NCI-H748 treated with DMSO at 0.1 percent for 48 hours (cell line): Measurements from ENCODE around the gene MMP14.
"Not testable (repeated sequence)": the region's sequence is repeated elsewhere in the genome, so short reads cannot be mapped to it uniquely, and the experiment has no call there.

Experiments used
- DNase-seq: peaks from one replicate; lab custom pipeline; 2025; lab: John Stamatoyannopoulos, UW

MMP14 gene

DNA sequence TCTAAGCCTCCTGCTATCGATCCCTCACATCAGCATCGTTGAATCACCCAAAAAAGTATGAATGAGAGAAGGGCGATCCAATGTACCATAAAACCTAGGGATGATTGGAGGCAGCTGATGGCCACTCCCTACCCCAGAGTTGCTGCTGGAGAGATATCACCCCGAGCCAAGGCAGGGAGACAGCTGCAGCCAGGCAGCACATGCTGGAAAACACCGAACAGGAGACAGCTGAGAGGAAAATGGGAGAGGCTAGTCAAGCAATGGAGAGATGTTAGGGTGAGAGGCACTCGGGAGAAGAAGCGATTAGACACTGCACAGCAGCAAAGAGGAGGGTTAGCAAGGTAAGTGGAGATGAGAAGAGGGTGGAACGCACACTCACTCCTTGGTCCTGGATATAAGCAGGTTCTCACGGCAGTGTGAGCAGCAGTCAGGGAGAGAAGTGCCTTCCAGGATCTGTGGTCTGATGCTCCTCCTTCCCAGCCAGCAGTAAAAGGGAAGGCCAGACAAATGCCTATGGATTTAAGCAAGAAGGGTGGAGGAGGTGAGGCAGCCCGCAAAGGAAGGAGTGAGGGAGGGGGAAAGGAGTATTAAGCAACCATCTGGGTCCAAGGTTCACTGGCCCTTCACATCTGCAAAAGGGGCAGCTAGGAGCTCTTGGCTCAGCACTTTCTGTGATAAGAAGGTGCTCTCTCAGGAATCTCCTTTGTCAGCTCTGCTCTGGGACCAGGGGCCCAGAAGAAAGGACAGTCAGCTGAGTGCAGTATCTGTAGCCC, 21.3 kb upstream of the MMP14 start, which contains the start of gene SLC7A7:
TSS of gene SLC7A7 (minus strand) at position 495 of the 773 bp plus-strand sequence. CDS start 2,037 bp downstream, outside the sequence.
- DNase-seq: no peak

DNA sequence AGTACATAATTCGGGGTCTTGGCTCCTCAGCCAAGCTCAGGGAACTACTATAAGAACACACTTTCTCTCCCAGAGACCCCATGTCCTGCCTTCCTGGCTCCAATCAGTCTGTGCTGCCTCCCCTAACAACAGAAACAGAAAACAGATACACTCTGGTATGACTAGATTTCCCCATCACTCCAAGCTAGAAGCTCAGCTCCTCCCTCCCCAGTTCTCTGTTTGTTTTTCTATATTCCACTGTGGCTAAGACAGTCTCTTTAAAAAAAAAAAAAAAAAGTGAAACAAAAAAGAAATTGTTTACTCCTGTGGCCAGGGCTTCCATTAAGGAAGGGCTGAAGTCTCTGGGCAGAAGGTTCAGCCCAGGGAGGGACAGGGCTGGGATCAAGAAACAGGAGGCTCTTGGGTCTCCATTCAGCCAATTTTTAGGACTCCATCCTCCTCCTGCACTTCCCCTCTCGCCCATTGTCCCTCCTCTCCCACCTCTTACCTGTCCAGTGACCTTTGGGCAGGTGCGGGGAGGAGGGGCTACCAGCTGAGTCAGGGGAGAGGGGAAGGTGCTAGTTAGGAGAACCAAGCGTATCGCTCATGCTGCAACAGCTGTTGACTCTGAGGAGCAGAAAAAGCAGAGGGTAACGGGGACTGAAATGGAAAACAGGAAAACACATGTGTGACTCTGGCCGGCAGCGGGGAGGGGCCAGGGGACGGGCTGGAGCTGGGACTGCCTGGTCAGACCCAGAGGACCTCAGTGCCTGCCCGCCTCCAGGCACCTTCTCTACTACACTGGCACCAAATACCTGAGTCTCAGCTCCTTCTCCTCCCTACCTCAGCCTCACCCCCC, 17.0 kb upstream of the MMP14 start:
- DNase-seq: no peak

DNA sequence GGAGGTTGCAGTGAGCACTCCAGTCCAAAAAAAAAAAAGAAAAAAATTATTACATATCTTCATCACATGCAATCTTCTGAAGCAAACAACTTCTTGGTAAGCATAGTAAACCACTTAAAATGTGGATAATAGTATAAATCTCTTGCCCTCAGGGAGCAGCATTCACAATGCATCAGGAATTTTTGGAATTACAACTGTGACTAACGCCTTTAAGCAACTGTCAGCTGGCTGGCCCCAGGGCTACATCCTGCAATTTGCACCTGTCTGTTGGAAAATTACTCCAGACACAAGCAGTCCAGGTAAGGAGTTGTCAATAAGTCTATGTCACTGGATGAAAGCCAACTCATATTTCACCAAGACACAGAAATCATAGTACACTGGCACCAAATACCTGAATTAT, 15.7 kb upstream of the MMP14 start:
- DNase-seq: no peak

DNA sequence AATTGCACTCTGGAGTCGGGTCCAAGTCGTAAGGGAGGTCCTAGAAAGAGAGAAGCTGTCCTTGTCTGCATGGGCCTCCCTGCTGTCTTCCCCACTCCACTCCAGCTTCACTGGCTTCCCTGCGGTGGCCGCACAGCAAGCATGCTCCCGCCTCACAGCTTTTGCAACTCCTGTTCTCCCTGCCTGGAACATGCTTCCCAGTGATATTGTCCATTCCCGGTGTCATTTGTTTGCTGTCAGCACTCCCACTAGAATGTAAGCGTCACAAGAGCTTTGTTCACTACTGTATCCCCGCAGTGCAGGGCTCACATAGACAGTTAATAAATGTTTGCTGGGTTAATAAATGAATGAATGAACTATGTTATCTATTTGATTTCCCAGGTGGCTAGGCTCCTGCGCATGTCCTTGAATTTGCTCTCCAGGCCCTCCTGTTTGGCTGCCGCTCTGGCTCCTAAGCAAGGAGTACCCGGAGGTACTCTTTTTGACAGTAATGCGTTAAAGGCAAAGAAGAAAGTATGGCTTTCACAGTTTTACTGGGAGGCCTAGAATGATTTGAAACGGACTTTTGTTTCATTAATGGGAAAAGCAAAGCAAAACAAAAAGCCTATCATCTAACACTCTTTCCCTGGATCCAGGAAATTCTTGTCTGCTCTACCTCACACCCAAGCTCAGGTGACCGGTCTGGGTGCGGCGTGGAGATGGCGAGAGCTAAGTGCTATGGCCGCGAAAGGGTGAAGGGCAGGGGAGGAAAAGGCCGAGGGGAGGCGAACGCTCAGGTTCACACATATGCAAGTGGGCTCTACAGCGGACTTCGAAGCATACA, 15.0 kb upstream of the MMP14 start:
- no peak for DNase-seq

DNA sequence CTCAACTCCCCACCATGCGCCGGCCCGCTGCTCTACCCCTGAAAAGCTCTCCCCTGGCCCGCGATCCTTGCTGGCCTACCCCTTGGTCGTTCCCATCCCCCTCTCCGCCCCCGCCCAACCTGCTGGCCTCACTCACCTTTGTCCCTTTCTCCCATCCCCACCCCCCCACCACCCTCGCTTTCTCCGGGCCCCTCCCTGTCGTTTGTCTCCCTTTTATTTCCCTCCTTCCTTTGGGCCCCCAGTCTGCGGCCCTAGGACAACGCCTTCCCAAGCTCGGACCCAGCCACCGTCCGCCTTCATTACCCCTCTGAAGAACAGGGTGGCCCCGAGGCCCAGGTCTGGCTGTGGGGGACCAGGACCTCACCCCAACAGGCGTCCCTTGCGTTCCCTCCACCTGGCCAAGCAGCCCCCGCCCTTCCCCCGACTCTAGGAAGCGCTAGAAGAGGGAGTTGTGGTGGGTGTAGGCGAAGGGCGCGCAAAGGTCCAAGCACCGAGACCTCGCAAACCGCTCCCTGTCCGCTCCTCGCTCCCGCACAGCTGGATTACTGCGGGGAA, 14.3 kb upstream of the MMP14 start:
- no peak for DNase-seq

DNA sequence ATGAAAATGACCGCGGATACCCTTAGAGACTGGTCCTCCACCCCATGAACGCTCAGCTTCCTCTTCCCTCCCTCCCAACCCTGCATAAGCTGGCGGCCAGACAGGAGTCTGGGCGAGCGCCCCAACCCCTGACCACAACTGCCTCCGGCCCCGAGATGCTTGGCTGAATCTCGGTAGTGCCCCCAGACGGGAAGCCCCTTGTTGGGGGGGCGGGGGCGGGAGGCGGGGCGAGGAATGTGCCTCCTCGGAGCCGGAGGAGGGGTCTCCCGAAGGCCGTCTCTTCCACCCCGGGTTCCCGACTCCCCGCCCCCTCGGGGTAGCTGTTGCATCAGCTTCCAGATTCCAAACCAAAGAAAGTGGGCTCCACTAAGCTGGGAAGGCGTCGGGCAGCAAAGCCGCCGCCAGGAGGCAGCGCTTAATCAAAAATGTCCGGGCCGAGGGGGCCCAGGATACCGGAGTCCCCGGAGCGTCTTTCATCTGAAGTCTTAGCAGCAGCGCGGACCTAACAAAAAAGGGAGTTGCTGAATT, 13.8 kb upstream of the MMP14 start:
- no peak for DNase-seq

DNA sequence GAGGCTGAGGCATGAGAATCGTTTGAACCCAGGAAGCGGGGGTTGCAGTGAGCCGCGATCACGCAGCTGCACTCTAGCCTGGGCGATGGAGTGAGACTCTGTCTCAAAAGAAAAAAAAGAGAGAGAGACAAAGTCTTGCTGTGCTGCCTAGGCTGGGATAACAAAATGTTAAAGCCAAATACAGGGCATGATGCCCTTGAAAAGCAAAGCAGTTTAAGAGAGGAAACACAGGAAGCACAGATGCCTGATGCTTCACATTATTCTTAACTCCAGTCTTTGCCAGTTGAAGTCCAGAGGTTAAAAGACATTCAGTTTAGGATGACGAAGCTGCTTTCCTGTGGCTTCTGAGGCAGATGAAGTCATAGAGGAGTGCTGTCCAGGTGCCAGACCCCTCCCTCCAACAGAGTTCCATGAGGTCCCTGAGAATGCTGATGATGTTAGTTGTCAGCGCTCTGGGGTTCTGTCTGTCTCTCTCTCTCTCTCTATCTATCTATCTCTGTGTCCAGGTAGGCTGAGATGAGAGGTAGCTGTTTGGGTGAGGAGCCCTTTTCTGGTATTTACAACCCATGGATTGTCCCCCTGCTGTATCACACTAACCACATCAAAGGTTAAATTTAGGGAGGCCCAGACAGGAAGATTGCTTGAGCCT, 11.6 kb upstream of the MMP14 start:
- DNase-seq: no peak

DNA sequence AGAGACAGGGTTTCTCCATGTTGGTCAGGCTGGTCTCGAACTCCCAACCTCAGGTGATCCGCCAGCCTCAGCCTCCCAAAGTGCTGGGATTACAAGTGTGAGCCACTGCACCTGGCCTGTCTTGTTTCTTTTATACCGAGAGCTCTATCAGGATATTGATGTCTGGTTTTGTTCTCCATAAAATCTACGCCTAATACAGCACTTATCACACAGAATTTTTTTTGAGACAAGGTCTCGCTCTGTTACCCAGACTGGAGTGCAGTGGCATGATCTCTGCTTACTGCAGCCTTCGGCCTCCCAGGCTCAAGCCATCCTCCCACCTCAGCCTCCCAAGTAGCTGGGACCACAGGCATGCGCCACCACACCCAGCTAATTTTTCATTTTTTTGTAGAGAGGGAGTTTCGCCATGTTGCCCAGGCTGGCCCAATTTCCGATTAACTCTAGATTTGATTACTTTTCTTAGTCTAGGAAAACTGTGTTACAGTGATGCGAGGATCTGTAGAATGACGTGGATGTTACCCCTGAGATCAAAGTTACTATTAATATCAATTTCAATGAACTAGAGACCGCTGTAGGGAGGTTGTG, 7.2 kb upstream of the MMP14 start:
- DNase-seq: not testable (repeated sequence)

DNA sequence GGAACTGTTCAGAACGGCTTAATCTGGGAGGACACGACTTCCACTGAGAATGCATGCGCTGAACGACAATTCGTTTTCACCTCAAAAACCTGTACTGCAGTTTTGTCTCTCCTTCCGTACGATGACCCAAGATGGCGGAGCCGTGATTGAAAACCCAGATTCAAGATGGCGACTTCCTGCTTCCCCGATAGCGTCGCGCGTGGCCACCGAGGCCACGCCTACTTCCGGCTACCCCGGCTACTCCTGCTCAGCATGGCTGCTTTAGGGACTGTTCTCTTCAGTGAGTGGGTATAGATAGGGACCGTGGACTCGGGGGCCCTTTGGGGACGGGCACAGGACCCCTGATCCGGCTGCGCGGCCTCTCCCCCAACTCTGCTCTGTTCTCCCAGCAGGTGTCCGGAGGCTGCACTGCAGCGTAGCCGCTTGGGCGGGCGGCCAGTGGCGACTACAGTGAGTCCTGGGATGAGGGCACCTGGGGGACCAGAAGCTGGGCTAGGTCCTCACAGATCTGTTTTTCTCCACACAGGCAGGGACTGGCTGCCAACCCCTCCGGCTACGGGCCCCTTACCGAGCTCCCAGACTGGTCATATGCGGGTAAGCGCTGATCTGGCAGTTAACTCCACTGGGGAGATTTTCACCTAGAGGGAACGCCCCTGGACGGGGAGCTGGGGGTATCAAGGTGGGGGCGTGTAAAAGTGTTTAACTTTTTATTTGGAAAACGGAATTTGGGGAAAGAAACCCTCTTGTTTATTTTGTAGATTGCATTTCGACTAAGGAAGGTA, 6.5 kb upstream of the MMP14 start, which contains the start of gene MRPL52:
TSS of gene MRPL52 (plus strand) at position 227 of the 782 bp plus-strand sequence. CDS start at position 253, 26 bp downstream.
- peak; percentile 77 for DNase-seq

DNA sequence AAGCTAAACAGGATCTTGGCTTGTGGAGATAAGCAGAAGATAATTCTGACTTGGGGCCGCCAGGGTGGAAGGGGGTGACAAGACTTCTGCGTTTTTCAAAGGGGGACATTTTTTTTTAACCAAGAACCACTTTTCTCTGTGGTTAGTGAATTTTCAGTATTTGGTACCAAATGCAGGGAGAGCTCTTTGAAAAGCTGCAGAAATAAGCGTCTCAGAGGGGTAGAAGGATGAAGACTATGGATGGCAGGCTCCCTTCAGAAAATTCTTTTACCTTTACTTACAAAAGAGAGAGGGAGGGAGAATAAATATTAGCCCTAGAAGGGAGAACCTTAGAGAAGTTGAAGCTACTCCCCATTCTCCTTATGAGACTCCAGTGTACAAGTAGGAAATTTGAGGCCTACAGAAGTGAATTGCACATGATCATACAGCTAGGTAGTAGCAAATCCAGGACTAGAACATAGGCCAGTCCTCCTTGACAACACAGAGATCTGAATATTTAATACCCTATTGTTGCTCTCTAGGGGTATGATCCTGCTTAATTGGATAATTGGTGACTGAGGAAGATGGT, 5.9 kb upstream of the MMP14 start:
- DNase-seq: no peak

DNA sequence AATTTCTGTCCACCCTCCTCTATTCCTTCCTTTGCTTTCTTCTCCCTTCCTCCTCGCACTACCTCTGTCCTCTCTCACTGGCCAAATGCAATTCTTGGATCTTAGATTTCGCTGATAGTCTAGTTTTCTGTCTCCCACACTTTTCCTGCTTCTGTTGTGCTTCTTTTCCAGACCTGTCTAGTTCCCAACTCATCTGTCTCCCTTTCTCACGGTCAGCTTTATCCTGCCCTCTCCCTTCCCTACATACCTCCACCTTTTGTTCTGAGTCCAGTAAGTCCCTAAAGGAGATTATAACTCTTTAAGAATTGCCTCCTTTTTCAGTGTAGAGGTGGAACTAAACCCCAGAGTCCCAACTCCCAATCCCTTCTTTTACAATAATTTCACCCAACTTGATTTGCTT, 880 bp upstream of the MMP14 start:
- no peak for DNase-seq

DNA sequence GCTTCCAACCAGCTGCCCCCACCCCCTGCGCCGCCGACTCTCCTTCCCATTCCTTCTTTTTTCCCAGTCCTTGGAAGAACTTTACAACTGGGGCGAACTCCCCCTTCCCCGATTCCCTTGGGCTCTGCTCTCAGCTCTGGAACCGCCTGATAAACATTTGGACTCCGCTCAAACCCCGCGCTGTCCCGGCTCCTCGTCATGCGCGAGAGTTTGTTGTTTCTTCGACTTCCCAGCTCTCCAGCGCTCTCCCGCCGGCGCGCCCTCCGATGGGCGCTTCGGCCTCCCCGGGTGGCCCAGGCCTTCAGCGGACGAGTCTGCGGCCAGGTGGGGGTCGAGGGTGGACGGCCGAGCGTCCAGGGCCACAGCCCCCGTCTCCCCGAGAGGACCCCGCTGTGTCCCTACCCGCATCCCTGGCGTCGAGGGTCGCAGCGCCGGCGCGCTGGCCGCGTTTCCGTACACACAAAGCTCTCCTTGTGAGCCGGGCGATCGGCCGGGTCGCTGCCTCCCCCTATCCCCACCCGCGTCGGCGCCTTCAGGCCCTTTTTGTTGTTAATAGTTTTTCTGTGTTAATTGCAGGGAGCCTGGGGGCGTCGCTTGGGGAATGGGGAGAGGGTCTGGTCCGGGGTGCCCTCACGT, 847 bp downstream of the MMP14 start:
- no peak for DNase-seq

DNA sequence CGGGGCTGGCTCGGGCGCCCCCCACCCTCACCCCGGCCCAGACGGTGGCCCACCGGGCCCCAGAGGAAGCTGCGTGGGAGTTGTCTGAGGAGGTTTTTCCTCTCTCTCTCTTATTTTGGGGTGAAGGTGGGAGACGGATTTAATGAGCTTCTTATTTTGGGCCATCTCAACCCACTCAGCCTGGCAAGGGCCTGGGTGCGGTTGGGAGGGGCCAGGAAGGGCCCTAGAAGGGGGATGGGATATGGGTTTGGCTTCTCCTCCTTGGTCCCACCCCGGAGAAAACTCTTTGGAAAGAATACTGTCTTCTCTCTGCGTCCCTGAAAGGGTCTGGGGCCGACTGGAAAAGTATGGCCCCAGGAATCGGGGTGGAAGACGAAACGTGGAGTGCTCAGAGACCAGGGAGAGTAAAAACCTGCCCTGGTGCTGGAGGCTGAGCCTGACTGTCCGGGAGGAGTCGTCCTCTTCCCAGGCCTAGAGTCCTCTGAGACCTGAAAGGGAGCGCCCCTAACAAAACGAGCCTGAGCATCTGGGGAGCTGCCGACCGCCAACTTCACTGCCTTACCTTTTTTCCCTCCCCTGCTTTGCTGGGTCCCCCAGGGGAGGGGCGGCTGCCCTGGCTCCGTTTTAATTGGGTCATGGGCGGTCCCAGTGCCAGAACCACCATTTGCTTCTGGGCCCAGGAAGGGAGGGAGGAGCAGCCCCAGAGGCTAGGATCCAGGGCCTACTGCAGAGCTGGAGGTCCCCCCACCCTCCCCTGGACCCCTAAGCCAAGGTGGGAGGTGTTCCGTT, 1.6 kb downstream of the MMP14 start:
- no peak for DNase-seq

DNA sequence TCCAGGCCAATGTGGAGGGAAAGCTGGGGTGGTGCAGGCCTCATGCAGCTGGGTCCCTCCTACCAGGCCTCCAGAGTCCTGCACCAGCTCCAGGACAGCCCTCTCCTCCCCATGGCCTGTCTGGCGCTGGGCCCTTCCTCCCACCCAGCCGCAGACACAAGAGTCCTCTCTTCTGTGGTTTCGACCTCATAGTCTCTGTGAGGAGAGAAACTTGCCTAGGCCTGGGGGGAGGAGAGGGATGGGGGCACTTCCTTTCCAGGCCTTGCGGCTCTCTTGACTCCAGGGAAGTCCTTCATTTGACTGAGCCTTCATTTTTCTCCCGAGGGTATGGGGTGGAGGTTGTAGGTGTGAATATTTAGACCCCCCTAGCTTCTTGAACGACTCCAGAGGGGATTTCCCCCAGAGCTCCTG, 2.3 kb downstream of the MMP14 start:
- DNase-seq: no peak

DNA sequence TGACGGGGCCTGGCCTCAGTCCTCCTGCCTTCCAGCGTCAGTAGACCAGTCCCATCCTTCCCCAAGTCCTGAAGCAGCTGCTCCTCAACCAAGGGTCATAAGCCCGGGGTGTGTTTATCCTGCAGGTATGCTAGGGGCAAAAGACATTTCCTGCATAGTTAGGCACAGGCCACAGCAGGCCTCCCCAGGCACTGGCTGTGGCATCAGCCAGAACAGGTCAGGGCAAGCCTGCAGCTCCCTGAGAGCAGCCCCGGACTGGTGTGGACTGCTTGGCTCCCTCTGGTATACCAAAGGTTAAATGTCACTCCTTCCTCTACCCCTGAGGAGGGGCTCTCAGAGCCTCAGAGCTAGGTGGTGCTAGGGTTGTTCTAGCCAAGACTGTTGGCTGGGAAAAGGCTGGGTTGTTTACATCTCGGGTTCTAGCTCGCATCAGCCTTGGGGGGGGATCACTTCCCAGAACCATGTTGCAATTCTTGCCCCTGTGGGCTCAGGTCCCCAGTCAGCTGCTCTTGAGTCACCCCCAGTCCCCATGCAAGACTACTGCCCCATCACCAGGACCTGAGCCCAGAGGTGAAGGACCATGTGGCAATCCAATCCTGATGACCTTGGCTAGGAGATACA, 2.9 kb downstream of the MMP14 start:
- no peak for DNase-seq

DNA sequence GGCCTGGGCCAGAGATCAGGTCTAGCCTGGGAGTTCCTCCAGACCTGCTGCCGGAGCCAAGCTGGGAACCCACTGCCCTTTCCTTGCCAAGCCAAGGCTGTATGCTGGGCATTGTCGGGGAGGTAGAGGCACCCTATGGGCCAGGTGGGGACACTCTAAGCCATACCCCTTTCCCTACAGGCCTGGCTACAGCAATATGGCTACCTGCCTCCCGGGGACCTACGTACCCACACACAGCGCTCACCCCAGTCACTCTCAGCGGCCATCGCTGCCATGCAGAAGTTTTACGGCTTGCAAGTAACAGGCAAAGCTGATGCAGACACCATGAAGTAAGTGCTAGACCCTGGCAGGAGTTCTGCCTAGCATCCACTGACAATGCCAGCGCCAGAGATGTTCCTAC, 4.9 kb downstream of the MMP14 start:
- DNase-seq: no peak

DNA sequence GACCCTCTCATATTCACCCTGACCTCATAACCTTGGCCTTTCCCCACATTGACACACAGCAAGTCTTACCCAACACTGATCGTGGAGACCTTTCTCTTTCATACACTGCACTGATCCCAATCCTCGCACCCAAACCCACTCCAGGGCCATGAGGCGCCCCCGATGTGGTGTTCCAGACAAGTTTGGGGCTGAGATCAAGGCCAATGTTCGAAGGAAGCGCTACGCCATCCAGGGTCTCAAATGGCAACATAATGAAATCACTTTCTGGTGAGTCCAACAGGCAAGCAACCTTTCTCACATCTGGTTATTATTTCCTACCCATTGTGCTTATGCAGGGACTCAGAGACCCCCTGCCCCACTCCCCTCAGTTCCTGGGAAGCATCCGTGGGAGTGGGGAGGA, 5.4 kb downstream of the MMP14 start:
- DNase-seq: no peak
